RPMI7951 (cell line): ENCODE data around the gene PDIA4. TPM values are rescaled to one million over a fixed set of nuclear protein-coding genes. Genes with fewer than 3 reads are reported as not detected.

ENCODE experiments used
- DNase-seq: peaks from one replicate; pipeline ENCODE4 v3.0.0-alpha.2; 2012; ENCODE audit warnings: low read depth
- total RNA-seq: library from RNA; depleted of rRNA; stranded (reverse); fragments of >200 nt; shearing (Covaris generic); gene quantifications from 2 replicates; pipeline ENCODE4 v1.2.3, GENCODE V29; 2014; rRNA removed

PDIA4 gene
- total RNA-seq, 1 experiment from 2014 or later, result 237 TPM

DNA sequence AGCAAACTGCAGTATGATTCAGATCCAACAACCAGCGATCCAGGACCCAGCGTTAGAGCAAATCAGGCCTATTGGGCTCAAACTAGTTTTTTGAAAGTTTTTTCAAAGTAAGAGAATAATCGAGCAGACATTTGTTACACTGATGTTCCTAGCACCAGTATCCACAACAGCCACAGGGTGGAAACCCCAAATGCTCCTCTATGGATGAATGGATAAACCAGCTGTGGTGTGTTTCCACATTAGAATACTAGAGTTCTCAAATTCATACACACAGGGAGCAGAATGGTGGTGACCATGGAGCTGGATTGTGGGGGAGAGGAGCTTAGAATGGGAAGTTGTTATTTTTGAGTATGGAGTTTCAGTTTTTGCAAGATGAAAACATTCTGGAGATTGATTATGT is 60.7 kb downstream of the PDIA4 start:
- no peak for DNase-seq

DNA sequence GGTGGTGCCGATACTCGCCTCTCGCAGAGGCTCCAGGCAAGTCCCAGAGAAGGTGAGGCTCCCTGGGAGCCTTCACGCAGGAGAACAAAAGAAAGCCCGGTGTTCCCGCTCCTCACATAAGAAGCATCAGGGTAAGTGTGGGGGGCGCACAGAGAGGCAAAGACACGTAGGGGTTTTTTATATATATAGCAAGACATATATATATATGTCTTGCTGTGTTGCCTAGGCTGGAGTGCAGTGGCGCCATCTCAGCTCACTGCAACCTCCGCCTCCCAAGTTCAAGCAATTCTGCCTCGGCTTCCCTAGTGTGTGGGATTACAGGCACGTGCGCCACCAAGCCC is 61.3 kb downstream of the PDIA4 start:
- DNase-seq, result no peak

DNA sequence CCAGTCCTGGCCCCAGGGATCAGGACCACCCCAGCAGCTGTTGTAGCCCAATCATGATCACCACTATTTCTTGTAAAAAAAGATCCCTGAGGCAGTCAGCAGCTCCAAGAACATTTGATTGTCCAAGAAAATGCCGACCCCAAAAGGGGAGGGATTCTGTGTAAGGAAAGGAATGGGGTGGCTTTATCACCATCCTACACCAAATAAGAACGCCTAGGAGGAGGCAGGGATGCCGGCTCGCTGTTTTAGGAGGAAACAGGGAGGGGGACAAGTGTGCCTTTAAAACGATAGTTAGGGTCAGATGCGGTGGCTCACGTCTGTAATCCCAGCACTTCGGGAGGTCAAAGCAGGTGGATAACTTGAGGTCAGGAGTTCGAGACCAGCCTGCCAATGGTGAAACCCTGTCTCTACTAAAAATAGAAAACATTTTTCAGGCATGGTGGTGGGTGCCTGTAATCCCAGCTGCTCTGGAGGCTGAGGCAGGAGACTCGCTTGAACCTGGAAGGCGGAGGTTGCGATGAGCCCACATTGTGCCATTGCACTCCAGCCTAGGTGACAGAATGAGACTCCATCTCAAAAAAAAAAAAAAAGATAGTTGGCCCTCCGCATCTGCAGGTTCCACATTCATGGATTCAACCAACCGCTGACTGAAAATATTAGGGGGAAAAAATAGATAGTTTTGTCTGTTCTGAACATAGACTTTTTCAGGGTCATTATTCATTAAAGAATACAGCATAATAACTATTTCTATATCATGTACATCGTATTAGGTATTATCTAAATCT is 63.6 kb downstream of the PDIA4 start:
- DNase-seq, result no peak

DNA sequence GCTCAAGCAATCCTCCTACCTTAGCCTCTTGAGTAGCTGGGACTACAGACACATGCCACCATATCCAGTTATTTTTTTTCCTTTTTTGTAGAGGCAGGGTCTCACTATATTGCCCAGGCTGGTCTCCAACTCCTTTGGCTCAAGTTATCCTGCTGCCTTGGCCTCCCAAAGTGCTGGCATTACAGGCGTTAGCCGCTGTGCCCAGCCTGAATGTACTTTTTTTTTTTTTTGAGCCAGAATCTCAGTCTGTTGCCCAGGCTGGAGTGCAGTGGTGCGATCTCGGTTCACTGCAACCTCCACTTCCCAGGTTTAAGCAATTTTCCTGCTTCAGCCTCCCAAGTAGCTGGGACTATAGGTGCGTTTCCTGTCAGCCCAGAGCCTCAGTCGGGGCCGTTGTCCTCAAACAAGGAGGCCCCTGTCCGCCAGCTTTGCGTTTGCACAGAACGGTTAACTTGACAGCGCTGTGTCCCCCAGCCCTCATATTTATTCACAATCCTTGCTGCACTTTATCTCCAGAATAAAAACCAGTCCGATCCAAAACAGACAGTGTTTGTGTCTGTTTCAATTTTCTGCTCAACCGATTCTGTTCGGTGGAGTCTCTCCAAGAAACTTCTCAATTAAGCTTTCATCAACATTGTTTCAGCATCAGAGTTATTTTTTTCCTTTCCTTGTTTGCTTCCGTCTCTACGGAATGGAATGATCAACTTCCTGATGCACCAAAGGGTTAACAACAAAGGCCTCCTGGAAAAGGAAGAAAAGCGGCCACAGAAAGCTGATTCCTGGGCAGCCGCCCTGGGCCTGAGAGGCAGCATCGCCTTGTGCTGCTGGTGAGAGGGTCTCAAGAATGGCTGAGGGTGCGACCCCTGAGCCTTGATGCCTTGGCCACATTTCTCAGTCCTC is 64.5 kb downstream of the PDIA4 start:
- DNase-seq, result peak; percentile 56

DNA sequence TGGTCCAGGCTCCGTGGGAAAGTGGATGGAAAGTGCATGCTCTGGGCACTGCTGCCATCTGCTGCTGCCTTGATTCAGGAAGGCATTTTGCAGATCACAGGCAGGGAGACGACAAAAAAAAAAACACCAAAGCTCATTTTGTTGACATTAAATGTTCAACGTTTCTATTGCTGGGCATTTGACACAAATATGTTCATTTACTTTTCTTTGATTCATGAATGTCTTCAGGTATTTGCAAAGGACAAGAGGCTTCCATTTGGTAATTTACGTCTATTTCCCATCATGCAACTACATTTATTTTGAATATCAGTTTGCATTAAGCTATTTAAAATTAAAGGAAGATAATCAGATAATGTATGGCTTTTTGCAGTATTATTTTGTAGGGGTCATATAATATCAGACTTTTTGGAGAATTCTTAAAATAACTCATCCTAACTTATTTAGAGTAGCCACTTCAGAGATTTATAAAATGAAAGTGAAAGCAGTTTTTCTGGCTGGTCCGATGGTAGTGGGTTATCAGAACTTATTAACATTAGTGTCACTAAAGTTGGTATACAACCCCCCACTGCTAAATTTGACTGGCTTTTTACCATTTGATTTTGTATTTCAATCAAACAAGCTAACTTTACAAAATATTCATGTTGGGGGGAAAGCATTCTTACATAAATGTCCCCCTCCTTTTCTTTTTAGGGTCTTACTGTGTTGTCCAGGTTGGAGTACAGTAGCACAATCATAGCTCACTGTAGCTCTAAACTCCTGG is 65.3 kb downstream of the PDIA4 start:
- peak; percentile 73 for DNase-seq

DNA sequence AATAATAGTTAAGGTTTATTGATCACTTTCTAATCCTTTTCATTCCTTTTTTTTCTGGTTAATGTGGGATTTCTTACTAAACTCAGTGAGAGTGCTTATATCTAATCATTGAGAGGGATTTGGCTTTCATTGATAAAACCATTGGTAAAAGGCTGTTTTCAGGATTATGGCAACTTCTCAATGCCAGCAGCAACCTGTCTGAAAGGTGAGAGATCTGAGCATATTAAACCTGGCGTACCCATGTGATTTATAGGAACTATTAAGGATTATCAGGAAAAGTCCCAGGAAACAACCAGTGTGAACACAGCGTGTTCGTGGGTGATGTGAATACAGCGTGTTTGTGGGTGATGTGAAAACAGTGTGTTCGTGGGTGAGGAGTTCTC is 65.9 kb downstream of the PDIA4 start:
- no peak for DNase-seq

DNA sequence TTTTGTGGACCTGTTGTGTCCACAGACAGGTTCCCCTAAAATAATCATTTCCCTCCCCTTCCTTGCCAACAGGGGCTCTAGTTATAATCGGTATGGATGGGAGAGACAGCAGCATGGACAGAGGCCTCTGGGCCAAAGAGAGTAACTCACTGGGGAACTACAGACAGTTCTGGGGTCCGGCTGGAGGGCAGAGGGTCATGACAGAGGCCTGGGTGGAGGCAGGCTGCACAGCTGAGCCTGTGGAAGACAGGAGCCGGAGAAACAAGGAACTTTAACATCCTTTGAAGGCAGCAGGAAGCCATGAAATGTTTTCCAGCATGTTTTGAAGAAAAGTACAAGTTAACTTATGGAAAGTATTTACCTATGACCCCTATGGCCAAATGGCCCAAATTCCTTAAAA is 68.6 kb downstream of the PDIA4 start:
- no peak for DNase-seq

DNA sequence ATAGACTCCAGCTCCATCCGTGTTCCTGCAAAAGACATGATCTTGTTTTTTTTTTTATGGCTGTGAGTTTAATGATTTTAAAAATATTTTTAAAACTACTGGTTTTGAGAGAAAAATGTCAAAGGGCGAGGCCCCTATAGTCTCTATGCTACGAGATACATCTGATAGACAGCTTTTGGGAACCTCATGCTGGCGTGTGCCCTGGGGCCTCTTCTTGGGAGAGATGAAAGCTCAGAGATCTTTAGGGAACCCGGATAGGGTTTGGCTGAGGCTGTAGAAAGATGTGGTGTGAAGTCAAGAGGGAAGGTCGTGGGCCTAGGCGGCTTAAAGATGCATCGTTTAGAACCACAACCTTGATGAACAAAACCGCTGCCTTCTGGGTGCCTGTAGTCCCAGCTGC is 70.2 kb downstream of the PDIA4 start:
- DNase-seq, result no peak

DNA sequence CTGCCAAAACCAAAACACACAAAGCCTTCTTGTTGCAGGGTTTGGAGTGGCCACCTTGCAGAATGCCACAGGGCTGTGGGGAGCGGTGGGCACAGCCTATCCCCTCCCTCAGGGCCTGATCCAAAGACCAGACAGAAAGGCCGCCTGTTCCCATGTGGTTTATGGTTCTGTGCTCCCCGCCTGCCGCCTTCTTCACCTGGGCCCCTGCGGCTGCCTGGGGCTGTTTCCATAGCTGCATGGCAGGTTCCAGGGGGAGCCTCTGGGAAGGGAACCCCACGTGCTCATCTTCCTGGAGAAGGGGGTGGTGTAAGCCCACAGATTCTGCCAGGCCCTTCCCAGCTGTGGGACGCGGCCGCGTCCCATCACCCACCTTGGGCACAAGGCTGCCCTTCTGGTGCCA is 73.5 kb downstream of the PDIA4 start:
- DNase-seq, result no peak

DNA sequence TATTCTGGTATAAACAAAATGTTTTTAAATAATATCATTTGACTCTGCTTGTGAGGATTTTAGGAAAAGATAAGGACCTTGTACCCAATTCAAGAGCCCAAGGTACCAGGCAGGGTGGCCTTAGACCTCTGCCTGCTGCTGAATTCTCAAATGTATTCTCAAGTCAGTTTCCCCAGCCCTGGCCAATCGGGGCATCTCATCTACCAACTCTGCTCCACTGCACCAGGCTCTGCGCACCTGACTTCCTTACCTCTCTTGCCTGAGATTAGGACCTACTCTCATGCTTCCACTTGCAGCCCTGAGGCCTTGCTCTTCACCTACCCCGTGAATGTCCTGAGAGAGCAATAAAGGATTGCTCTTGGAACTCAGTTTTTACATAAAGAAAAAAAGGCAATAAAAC is 74.6 kb downstream of the PDIA4 start:
- DNase-seq, result no peak

Other genes starting within 250 kb of the PDIA4 start
- 23.4 and 28.5 TPM in 2 replicates for gene EZH2, start 144.2 kb downstream of the PDIA4 start, total RNA-seq
- 2.2 and 2.8 TPM in 2 replicates for gene ZNF786, start 62.2 kb upstream of the PDIA4 start, total RNA-seq
- 0.48 and 1.3 TPM in 2 replicates for gene ZNF425, start 97.8 kb upstream of the PDIA4 start, total RNA-seq
- gene ZNF398, start 118.9 kb upstream of the PDIA4 start, total RNA-seq, result 11.1 and 14.2 TPM in 2 replicates
- gene ZNF282, start 167.0 kb upstream of the PDIA4 start, total RNA-seq, result 8.3 and 12.1 TPM in 2 replicates
- gene ZNF212, start 211.1 kb upstream of the PDIA4 start, total RNA-seq, result 2.6 and 2.7 TPM in 2 replicates
- gene ZNF783, start 233.7 kb upstream of the PDIA4 start, total RNA-seq, result 2.2 and 4.1 TPM in 2 replicates